Thyroid gland (tissue), 4 donors: ENCODE data around the gene NCK1.

Experiments
- POLR2A ChIP-seq, 2 donors: fragments of 450-650 bp; IDR thresholded peaks; one replicate each; pipeline ENCODE4 v1.6.1; 2017; ENCODE audit warnings: antibody characterized with exemption in 2 of 2, mild to moderate bottlenecking in 2 of 2, moderate library complexity in 1 of 2
- TF ChIP-seq, protein P1 (sequence below), 6 experiments: fragments of 200-600 bp in 3 of 6; fragments of 450-650 bp in 3 of 6; sonication (generic) in 3 of 6; IDR thresholded peaks; one replicate each; pipeline ENCODE4 v1.5.1; 2016 to 2019; ENCODE audit warnings: antibody characterized with exemption in 6 of 6, mild to moderate bottlenecking in 2 of 6, inconsistent platforms in 1 of 6, moderate library complexity in 1 of 6

DNA sequence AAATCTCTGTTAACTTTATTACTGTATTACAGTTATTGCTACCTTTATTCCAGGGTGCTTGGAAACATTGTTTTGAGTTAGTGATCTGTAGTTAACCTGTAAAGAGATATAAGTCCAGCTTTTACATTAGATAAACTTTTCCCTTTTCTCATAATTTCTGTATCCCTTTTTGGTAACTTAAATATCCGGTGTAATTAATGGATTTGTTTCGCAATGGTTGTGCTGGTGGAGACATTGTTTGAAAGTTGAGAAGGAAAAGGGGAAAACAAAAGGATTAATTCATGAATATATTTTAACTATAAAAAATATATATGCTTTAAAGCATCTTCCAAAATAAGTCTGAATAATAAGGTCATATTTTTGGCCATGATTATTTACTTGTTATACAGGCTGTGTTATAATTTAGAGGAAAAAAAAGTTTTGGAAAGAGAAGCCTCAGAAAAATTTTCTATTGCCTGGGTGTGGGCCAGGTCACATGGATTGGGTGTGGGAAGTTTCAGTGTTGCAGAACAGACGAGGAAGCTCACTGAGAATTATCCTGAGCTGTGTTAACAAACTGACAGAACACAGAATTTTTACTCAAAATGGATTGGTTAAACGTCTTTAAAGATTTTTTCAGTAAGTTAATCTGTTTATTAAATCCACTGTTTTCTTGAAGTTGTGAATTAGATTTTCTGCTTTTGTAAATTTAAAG lies 68.1 kb downstream of the NCK1 start:
- TF ChIP-seq, protein P1, sequence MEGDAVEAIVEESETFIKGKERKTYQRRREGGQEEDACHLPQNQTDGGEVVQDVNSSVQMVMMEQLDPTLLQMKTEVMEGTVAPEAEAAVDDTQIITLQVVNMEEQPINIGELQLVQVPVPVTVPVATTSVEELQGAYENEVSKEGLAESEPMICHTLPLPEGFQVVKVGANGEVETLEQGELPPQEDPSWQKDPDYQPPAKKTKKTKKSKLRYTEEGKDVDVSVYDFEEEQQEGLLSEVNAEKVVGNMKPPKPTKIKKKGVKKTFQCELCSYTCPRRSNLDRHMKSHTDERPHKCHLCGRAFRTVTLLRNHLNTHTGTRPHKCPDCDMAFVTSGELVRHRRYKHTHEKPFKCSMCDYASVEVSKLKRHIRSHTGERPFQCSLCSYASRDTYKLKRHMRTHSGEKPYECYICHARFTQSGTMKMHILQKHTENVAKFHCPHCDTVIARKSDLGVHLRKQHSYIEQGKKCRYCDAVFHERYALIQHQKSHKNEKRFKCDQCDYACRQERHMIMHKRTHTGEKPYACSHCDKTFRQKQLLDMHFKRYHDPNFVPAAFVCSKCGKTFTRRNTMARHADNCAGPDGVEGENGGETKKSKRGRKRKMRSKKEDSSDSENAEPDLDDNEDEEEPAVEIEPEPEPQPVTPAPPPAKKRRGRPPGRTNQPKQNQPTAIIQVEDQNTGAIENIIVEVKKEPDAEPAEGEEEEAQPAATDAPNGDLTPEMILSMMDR (IDR thresholded peaks at IDR 0.05): no peak
- TF ChIP-seq POLR2A (IDR thresholded peaks at IDR 0.05): no peak
